Right lobe of liver (tissue), 6 donors: ENCODE measurements around the gene RAB8B. TPM values are rescaled to one million over a fixed set of nuclear protein-coding genes. Genes with fewer than 3 reads are reported as not detected.

Experiments
- ATAC-seq, 4 donors: fragments of 200-7000 bp; cut with Tn5 transposase; one replicate each; pipeline ENCODE4 v1.9.1; 2020; ENCODE audit warnings: mild to moderate bottlenecking in 4 of 4, moderate library complexity in 4 of 4
- DNase-seq, 3 donors: peaks; one replicate each; pipeline ENCODE4 v3.0.0-alpha.2; 2020
- H3K27ac ChIP-seq, 3 donors: fragments of 200-600 bp; one replicate each; pipeline ENCODE4 v1.8.0; 2022
- H3K27me3 ChIP-seq, 2 donors: fragments of 200-600 bp; one replicate each; pipeline ENCODE4 v1.8.0; 2022
- H3K36me3 ChIP-seq, 4 donors: fragments of 200-600 bp; sonication (generic) in 1 of 4; one replicate each; pipeline versions ENCODE4 v1.5.1 to v1.8.0; 2017 to 2022; ENCODE audit warnings: control low read depth in 1 of 4
- H3K4me1 ChIP-seq, 4 donors: fragments of 200-600 bp; sonication (generic) in 1 of 4; one replicate each; pipeline versions ENCODE4 v1.5.1 to v1.8.0; 2017 to 2022; ENCODE audit warnings: control low read depth in 1 of 4
- H3K4me3 ChIP-seq, 3 donors: fragments of 200-600 bp; one replicate each; pipeline ENCODE4 v1.8.0; 2022
- H3K9me3 ChIP-seq, 4 donors: fragments of 200-600 bp; sonication (generic) in 1 of 4; one replicate each; pipeline versions ENCODE4 v1.5.1 to v1.8.0; 2017 to 2022; ENCODE audit warnings: control low read depth in 1 of 4
- CTCF ChIP-seq, 4 donors: fragments of 200-600 bp in 3 of 4; fragments of 450-650 bp in 1 of 4; IDR thresholded peaks; one replicate each; pipeline versions ENCODE4 v1.5.1 to v1.8.0; 2016 to 2022; ENCODE audit warnings: antibody characterized with exemption in 4 of 4, mild to moderate bottlenecking in 2 of 4
- POLR2A ChIP-seq: fragments of 450-650 bp; IDR thresholded peaks from one replicate; pipeline ENCODE4 v1.6.1; 2017; ENCODE audit warnings: antibody characterized with exemption, mild to moderate bottlenecking
- whole genome bisulfite sequencing: methylation state at CpG from one replicate; pipeline ENCODE4 v1.1.6; 2018; ENCODE audit warnings: low coverage, low lambda C conversion rate; ENCODE audit not compliant: insufficient coverage; ENCODE audit errors: missing lambda C conversion rate; 5-methylcytosine and 5-hydroxymethylcytosine counted together
- intact Hi-C, 2 donors: fragments of 100-400 bp; cut with DNase I; formaldehyde crosslinking; loops; one replicate each; pipeline versions ENCODE4 v1.11.2 to v1.14.1; 2022
- total RNA-seq, 6 experiments: library from RNA; depleted of rRNA in 2 of 6; stranded (reverse); fragments of >200 nt in 2 of 6; fragmentation: NEBNext Ultra II Directional in 3 of 6; extraction: Animal tissue kit (Norgen Biotek cat#: 25700) in 3 of 6; gene quantifications; one replicate each; pipeline versions ENCODE4 v1.1.0 to v1.2.4, GENCODE V29; 2016 to 2023
- donor health status: DM: no; HTN: yes; CAD: no.
- donor health status: DM: no; HTN: no; CAD: no.
- donor health status: DM: no; HTN: no; CAD: no.
- donor health status: DM: no; HTN: yes; CAD: no.
- donor health status: DM: no; HTN: yes; CAD: no.

RAB8B gene
- total RNA-seq, 6 experiments from 2014 or later = 5.8 to 50.7 (median 14.3) TPM

DNA sequence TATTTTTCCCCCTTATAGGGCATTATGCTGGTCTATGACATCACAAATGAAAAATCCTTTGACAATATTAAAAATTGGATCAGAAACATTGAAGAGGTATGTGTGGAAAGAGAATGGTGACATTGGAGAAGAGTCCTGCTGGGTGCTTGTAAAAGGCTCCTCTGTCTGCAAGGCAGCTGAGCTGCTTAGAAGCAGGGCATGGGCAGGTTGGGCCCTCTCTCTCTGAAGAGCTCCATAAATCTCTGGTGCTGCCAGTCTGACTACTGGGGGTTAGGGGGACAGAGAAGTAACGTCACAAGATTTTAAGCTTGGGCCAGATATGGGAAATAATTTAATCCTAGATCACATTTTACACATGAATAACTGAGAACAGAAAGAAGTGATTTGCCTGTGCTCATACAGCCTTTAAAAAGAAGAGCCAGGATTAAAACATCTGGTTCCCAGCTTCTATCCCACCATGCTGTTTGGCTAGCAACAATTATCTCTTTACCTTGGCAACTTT is 66.1 kb downstream of the RAB8B start:
- Histone ChIP-seq H3K36me3 (peaks cover 0 to 3% (median 0%) of the 10 kb centered on the region in 4 donors), H3K9me3 (no peaks in the 10 kb centered on the region), H3K27ac (no peak overlapping the region), H3K4me3 (no peak overlapping the region), H3K4me1 (no peaks in the 10 kb centered on the region), H3K27me3 (no peaks in the 10 kb centered on the region)
- DNase-seq (no peak), ATAC-seq (no peak)
- intact Hi-C loops = no loop called here
- TF ChIP-seq POLR2A (no peak), CTCF (IDR thresholded peaks at IDR 0.05) (no peak)
- WGBS = 78% methylated on average over 1 of the region's 1 CpG

- Histone ChIP-seq H3K4me3 (no peak overlapping the region), H3K9me3 (no peaks in the 10 kb centered on the region), H3K36me3 (peaks cover 0 to 3% (median 0%) of the 10 kb centered on the region in 4 donors), H3K27ac (no peak overlapping the region), H3K4me1 (no peaks in the 10 kb centered on the region), H3K27me3 (no peaks in the 10 kb centered on the region)
- intact Hi-C loops = no loop called here
- no peak for ATAC-seq
- no peak for DNase-seq
- WGBS = 85% methylated on average over 5 of the region's 5 CpGs
- TF ChIP-seq POLR2A = no peak
- no peak for TF ChIP-seq CTCF (IDR thresholded peaks at IDR 0.05)
These were observed 67.2 kb downstream of the RAB8B start for GRCh38 chr15:63256433-63257274.

- ATAC-seq (no peak), DNase-seq (no peak)
- TF ChIP-seq CTCF (IDR thresholded peaks at IDR 0.05) (no peak), POLR2A (no peak)
- 100% methylated on average over 1 of the region's 2 CpGs for WGBS
- H3K27ac ChIP-seq = no peak overlapping the region
- H3K9me3 ChIP-seq = no peaks in the 10 kb centered on the region
- H3K27me3 ChIP-seq = no peaks in the 10 kb centered on the region
- H3K4me1 ChIP-seq = no peaks in the 10 kb centered on the region
- H3K4me3 ChIP-seq = no peak overlapping the region
- intact Hi-C loops = no loop called here
- peaks cover 0 to 4% (median 1%) of the 10 kb centered on the region in 4 donors for H3K36me3 ChIP-seq
These were observed 69.3 kb downstream of the RAB8B start for GRCh38 chr15:63258658-63259057.

DNA sequence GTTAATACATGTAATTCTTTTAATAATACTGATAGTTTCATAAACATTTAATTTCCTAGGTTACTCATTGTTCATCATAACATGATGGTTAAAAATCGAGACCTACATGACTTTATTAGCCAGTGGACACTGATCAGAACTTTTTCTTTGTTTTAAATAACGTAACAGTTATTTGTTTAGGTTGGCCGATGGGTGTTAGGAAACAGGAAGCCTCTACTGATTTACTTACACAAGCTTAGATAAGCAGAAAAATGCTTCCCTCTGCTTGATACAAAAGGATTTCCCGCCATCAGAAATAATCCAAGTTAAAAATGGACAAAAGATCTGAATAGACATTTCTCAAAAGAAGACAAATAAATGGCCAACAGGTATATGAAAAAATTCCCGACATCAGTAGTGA is 71.4 kb downstream of the RAB8B start:
- no peak for DNase-seq
- no peaks in the 10 kb centered on the region for H3K9me3 ChIP-seq
- 54% methylated on average over 5 of the region's 5 CpGs for WGBS
- intact Hi-C loops = no loop called here
- H3K4me1 ChIP-seq = no peaks in the 10 kb centered on the region
- TF ChIP-seq CTCF (IDR thresholded peaks at IDR 0.05) = no peak
- no peak for TF ChIP-seq POLR2A
- no peak overlapping the region for H3K27ac ChIP-seq
- peaks cover 0 to 4% (median 1%) of the 10 kb centered on the region in 4 donors for H3K36me3 ChIP-seq
- ATAC-seq = peak in 3 of 4 donors; percentile 24 to 37 (median 35)
- H3K4me3 ChIP-seq = no peak overlapping the region
- no peaks in the 10 kb centered on the region for H3K27me3 ChIP-seq
